A673 (cell line): Measurements from ENCODE around the gene CDH23. TPM values are rescaled to one million over a fixed set of nuclear protein-coding genes. Genes with fewer than 3 reads are reported as not detected.

ENCODE experiments used
- BruUV-seq: library from RNA; stranded (reverse); fragments of 400-500 nt; replicated peaks from 2 replicates; lab custom pipeline; 2021; lab: Mats Ljungman, UMichigan
- CTCF ChIA-PET: fragments of 300-600 bp; sonication (Branson Sonifier 250); formaldehyde crosslinking; loops from one replicate; lab custom pipeline; 2022; ENCODE audit warnings: antibody characterized with exemption; lab: Charles Lee
- POLR2A ChIA-PET: fragments of 300-600 bp; sonication (Branson Sonifier 250); formaldehyde crosslinking; loops from one replicate; lab custom pipeline; 2022; ENCODE audit warnings: antibody characterized with exemption; ENCODE audit not compliant: low non-redundant PET; lab: Charles Lee
- DNase-seq: peaks from one replicate; pipeline ENCODE4 v3.0.0-alpha.2; 2015; ENCODE audit warnings: low spot score
- H3K27ac ChIP-seq: fragments of 200-600 bp; sonication (generic); 2 replicates; pipeline ENCODE4 v1.5.1; 2016; ENCODE audit warnings: mixed run types, low read depth, mild to moderate bottlenecking, mixed read lengths, antibody characterized with exemption, low read length; ENCODE audit not compliant: poor library complexity, severe bottlenecking
- H3K27me3 ChIP-seq: fragments of 200-600 bp; sonication (generic); replicated peaks from 2 replicates; pipeline ENCODE4 v1.6.1; 2017; ENCODE audit warnings: mixed run types, low read depth, mild to moderate bottlenecking, mixed read lengths, antibody characterized with exemption, low read length; ENCODE audit not compliant: insufficient read depth, poor library complexity
- H3K36me3 ChIP-seq: fragments of 200-600 bp; sonication (generic); 2 replicates; pipeline ENCODE4 v1.6.1; 2016; ENCODE audit warnings: mixed run types, mild to moderate bottlenecking, mixed read lengths, antibody characterized with exemption, low read length; ENCODE audit not compliant: insufficient read depth, poor library complexity, severe bottlenecking
- H3K4me1 ChIP-seq: fragments of 200-600 bp; sonication (generic); 2 replicates; pipeline ENCODE4 v1.6.1; 2017; ENCODE audit warnings: mixed run types, mild to moderate bottlenecking, mixed read lengths, antibody characterized with exemption, low read length; ENCODE audit not compliant: insufficient read depth, poor library complexity, severe bottlenecking
- H3K4me3 ChIP-seq: fragments of 200-600 bp; sonication (generic); 2 replicates; pipeline ENCODE4 v1.5.1; 2016; ENCODE audit warnings: low read depth, mixed run types, mild to moderate bottlenecking, mixed read lengths, low read length; ENCODE audit not compliant: poor library complexity, severe bottlenecking
- H3K9me3 ChIP-seq: fragments of 200-600 bp; sonication (generic); 2 replicates; pipeline ENCODE4 v1.6.1; 2016; ENCODE audit warnings: mixed run types, low read depth, mild to moderate bottlenecking, mixed read lengths, antibody characterized with exemption, low read length; ENCODE audit not compliant: poor library complexity, severe bottlenecking
- CTCF ChIP-seq: fragments of 300-800, 200-600 bp; sonication (generic); conservative IDR thresholded peaks from 2 replicates; pipeline ENCODE4 v1.5.1; 2017; ENCODE audit warnings: low read depth, mild to moderate bottlenecking, antibody characterized with exemption, low read length, moderate library complexity, mixed read lengths
- EZH2 ChIP-seq: fragments of 200-600 bp; sonication (generic); IDR thresholded peaks from 2 replicates; pipeline ENCODE4 v1.6.1; 2017; ENCODE audit warnings: borderline replicate concordance, low read depth, mild to moderate bottlenecking, mixed read lengths, antibody characterized with exemption, low read length; ENCODE audit not compliant: poor library complexity, severe bottlenecking
- intact Hi-C: fragments of 100-400 bp; cut with micrococcal nuclease; formaldehyde crosslinking; loops from one replicate; pipeline ENCODE4 v1.10.0; 2022; ENCODE audit not compliant: unreplicated experiment
- total RNA-seq: library from RNA; stranded (reverse); gene quantifications from 2 replicates; pipeline ENCODE4 v1.2.3, GENCODE V29; 2021

CDH23 gene
- total RNA-seq, 1 experiment from 2014 or later = 49.7 TPM

- Histone ChIP-seq H3K27ac (no peak overlapping the region), H3K9me3 (no peaks in the 10 kb centered on the region), H3K36me3 (peaks cover 4% of the 10 kb centered on the region), H3K4me1 (no peaks in the 10 kb centered on the region), H3K27me3 (no peaks in the 10 kb centered on the region), H3K4me3 (no peak overlapping the region)
- CTCF ChIA-PET = interaction anchor here (0.7 kb wide), 1 partner anchor 531 kb away, joined by 5 read pairs; no protein-coding TSS in a partner anchor
- no peak for TF ChIP-seq EZH2
- POLR2A ChIA-PET = no interaction called here
- no peak for DNase-seq
- BruUV-seq = no TSS peak
- intact Hi-C loops = no loop called here
Measured at GRCh38 chr10:71675295-71675970, 278.7 kb downstream of the CDH23 start.

- BruUV-seq = no TSS peak
- DNase-seq = no peak
- Histone ChIP-seq H3K27me3 (no peaks in the 10 kb centered on the region), H3K36me3 (peaks cover 4% of the 10 kb centered on the region), H3K4me3 (no peak overlapping the region), H3K9me3 (no peaks in the 10 kb centered on the region), H3K4me1 (no peaks in the 10 kb centered on the region), H3K27ac (no peak overlapping the region)
- intact Hi-C loops = no loop called here
- TF ChIP-seq CTCF = no peak
- no peak for TF ChIP-seq EZH2
- CTCF ChIA-PET = no interaction called here
- POLR2A ChIA-PET = no interaction called here
Measured at GRCh38 chr10:71677261-71677660, 280.5 kb downstream of the CDH23 start.

GRCh38 chr10:71678057-71678805 is 281.5 kb downstream of the CDH23 start:
- no peaks in the 10 kb centered on the region for H3K4me1 ChIP-seq
- BruUV-seq = no TSS peak
- H3K9me3 ChIP-seq = no peaks in the 10 kb centered on the region
- DNase-seq = no peak
- peaks cover 4% of the 10 kb centered on the region for H3K36me3 ChIP-seq
- ChIA-PET POLR2A (interaction anchor here (0.6 kb wide), 1 partner anchor 359 kb away, joined by 7 read pairs; no protein-coding TSS in a partner anchor), CTCF (no interaction called here)
- H3K27ac ChIP-seq = no peak overlapping the region
- H3K4me3 ChIP-seq = no peak overlapping the region
- H3K27me3 ChIP-seq = no peaks in the 10 kb centered on the region
- TF ChIP-seq EZH2 (no peak), CTCF (no peak)
- intact Hi-C loops = no loop called here
